GM12872 (cell line): Measurements from ENCODE around the gene HES2.

ENCODE experiments used
- TF ChIP-seq, protein P1 (sequence below): IDR thresholded peaks from 3 replicates; pipeline ENCODE4 v1.5.1; 2011; ENCODE audit warnings: low read depth, mild to moderate bottlenecking, low read length, moderate library complexity; ENCODE audit not compliant: insufficient read depth

Gene HES2

DNA sequence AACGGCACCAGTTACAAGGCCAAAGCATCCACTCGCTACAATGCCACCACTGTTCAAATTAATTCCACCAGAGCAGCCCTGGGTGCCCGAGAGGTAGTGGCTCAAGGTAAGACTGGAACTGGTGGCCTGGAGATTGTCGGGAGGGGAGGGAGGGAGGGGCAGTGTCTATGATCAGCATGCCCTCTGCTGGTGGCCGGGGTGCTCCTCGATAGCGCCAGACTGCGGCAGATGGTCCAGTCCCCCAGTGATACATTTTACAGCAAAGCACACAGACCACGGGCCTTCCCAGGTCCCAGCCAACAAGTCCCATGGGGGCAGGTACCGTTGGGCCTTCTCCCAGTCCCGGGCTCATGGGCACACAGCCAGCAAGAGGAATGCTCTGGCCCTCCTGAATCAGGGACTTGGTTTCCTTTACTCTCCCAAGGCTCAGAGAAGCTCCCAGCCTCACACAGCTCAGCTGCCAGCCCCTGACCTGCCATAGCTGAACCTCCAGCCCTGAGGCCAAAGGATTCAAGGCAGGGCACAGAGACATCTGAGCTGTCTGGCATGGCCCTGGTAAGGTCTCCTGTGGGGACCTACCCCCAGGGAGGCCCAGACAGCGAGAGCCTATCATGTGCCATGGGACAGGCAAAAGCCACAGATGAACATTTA, 41.5 kb downstream of the HES2 start:
- TF ChIP-seq, protein P1, sequence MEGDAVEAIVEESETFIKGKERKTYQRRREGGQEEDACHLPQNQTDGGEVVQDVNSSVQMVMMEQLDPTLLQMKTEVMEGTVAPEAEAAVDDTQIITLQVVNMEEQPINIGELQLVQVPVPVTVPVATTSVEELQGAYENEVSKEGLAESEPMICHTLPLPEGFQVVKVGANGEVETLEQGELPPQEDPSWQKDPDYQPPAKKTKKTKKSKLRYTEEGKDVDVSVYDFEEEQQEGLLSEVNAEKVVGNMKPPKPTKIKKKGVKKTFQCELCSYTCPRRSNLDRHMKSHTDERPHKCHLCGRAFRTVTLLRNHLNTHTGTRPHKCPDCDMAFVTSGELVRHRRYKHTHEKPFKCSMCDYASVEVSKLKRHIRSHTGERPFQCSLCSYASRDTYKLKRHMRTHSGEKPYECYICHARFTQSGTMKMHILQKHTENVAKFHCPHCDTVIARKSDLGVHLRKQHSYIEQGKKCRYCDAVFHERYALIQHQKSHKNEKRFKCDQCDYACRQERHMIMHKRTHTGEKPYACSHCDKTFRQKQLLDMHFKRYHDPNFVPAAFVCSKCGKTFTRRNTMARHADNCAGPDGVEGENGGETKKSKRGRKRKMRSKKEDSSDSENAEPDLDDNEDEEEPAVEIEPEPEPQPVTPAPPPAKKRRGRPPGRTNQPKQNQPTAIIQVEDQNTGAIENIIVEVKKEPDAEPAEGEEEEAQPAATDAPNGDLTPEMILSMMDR: no peak

DNA sequence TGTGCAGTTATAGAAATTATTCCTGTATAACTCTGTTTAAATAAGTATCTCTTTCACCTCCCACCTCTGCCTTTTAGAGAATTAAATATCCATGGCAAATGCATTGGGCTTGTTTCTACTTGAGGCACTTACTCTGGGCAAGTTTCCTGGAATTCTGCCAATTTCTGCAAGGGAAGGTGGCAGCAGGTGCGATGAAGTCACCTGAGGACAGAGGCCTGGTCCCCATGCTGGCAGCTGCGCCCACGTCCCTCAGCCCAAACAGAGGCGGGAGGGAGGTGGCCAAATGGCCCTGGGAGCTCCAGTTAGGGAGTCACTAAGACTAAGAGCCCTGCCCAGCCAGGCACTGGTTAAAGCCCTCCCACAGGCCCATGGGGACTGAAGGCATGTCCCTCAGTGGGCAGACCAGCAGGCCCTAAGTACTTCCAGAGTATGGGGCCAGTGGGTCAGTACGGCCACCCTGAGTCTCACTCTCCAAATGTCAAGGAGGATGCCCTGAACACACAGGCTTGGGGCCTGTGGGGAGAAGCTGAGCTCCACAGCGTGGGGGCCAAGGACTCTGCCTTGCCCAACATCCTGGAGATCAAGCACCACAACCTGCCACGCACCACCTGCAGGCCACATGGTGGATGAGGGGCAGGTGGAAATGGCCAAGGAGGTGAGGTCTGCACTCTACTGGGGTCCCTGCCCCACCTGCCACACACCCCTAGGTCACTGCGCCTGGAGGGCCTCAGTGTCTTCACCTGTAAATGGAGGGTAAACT, 45.6 kb downstream of the HES2 start:
- TF ChIP-seq, protein P1: no peak

DNA sequence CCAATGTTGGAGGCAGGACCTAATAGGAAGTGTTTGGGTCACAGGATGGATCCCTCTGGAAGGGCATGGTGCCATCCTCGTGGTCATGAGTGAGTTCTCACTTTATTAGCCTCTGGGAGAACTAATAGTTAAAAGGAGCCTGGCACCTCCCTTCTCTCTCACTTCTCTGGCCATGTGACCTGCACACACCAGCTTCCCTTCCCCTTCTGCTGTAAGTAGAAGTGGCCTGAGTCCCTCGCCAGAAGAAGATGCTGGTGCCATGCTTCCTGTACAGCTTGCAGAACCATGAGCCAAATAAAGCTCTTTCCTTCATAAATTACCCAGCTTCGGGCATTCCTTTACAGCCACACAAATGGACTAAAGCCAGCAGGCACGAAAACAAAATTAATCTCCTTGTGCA, 49.7 kb downstream of the HES2 start:
- TF ChIP-seq, protein P1: no peak

DNA sequence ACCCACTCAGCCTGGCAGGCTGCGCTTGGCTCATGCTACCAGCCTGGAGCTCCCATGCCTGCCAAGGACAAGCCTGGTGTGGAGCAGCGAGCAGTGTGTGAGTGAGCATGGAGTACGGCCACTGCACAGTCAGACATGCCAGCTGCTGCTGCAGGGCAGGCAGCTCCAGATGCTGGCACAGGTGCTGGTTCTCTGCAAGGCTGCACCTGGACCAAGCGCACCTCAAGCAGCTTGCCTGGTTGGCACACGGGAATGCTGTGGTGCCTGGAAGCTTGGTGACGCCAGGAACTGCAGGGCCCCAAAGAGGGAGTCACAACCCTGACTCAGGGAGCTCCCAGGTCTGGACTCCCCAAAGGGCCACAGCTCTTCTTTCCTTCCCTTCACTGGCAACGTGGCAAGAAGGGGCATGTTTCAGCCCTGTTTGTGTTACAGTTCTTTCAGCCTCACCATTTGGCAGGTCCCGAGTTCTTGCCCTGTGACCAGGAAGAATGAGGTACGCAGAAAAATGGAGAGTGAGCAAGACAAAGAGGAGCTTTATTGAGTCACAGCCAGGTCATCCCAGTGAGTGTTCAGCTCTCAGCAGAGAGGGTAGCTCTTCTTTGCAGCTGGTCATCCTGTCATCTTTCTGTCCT, 52.2 kb downstream of the HES2 start:
- TF ChIP-seq, protein P1: no peak

DNA sequence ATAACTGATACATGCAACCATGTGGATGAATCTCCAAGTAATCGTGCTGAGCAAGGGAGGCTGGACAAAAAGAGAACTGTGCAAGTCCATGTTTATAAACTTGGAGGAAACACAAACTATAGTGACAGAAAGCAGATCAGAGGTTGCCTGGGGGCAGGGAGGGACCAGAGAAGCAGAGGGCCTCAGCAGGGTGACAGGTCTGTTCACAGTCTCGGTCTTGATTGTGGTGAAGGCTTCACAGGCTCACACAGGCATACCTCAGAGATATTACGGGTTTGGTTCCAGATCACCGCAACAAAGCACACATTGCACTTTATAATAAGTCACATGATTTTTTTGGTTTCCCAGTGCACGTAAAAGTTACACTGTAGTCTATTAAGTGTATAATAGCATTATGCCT, 54.7 kb downstream of the HES2 start:
- TF ChIP-seq, protein P1: no peak

DNA sequence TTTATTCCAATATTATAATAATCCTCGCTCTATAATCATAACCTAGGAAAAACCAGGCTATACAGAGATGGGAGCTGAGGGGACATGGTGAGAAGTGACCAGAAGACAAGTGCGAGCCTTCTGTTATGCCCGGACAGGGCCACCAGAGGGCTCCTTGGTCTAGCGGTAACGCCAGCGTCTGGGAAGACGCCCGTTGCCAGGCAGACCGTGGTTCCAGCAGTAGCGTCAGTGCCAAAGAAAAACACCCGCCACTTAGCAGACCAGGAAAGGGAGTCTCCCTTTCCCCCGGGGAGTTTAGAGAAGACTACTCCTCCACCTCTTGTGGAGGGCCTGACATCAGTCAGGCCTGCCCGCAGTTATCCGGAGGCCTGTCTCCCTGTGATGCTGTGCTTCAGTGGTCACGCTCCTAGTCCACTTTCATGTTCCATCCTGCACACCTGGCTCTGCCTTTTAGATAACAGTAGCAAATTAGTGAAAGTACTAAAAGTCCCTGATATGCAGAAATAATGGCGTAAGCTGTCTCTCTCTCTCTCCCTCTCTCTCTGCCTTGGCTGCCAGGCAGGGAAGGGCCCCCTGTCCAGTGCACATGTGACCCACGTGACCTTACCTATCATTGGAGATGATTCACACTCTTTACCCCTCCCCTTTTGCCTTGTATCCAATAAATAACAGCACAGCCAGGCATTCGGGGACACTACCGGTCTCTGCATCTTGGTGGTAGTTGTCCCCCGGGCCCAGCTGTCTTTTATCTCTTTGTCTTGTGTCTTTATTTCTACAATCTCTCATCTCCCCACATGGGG, 56.4 kb downstream of the HES2 start:
- TF ChIP-seq, protein P1: peak; percentile 46; the same call in 2 of the 3 replicates
